SU-DHL-6 (cell line): ENCODE results near the gene WAC.

Source experiments
- H2AFZ ChIP-seq: fragments of 200-600 bp; sonication (generic); 2 replicates; pipeline ENCODE4 v1.6.1; 2014; ENCODE audit warnings: low read depth, mild to moderate bottlenecking, moderate library complexity, mixed read lengths, antibody characterized with exemption, low read length; ENCODE audit not compliant: severe bottlenecking
- H3F3A ChIP-seq: fragments of 200-600 bp; shearing (Covaris generic); 2 replicates; pipeline ENCODE4 v1.6.0; 2016; ENCODE audit warnings: antibody characterized with exemption, mild to moderate bottlenecking; ENCODE audit not compliant: insufficient read depth
- H3K27ac ChIP-seq: fragments of 200-600 bp; sonication (generic); 2 replicates; pipeline ENCODE4 v1.5.1; 2016; ENCODE audit warnings: low read depth, mild to moderate bottlenecking, low read length, moderate library complexity, mixed read lengths
- H3K27me3 ChIP-seq: fragments of 200-600 bp; sonication (generic), shearing (Covaris generic); 2 replicates; pipeline ENCODE4 v1.6.0; 2014; ENCODE audit warnings: mild to moderate bottlenecking, low read length
- H3K36me3 ChIP-seq: fragments of 200-600 bp; sonication (generic); 2 replicates; pipeline ENCODE4 v1.6.1; 2014; ENCODE audit warnings: mild to moderate bottlenecking, low read length, mixed read lengths
- H3K4me2 ChIP-seq: fragments of 300-600, 200-600 bp; shearing (Covaris generic), sonication (generic); 2 replicates; pipeline ENCODE4 v1.6.0; 2014; ENCODE audit warnings: low read length, low read depth, mild to moderate bottlenecking; ENCODE audit not compliant: poor library complexity, severe bottlenecking
- H3K4me3 ChIP-seq: fragments of 200-600 bp; sonication (generic); 2 replicates; pipeline ENCODE4 v1.5.1; 2014; ENCODE audit warnings: antibody characterized with exemption, low read length, mild to moderate bottlenecking, mixed read lengths; ENCODE audit not compliant: insufficient read depth, poor library complexity, severe bottlenecking
- H3K79me2 ChIP-seq: fragments of 200-600 bp; sonication (generic); 2 replicates; pipeline ENCODE4 v1.6.1; 2014; ENCODE audit warnings: mild to moderate bottlenecking, low read length, moderate library complexity; ENCODE audit not compliant: insufficient read depth
- H3K9ac ChIP-seq: fragments of 200-600 bp; sonication (generic); 2 replicates; pipeline ENCODE4 v1.7.0; 2014; ENCODE audit warnings: mild to moderate bottlenecking, low read length
- H3K9me2 ChIP-seq: fragments of 200-600 bp; sonication (generic); replicated peaks from 2 replicates; pipeline ENCODE4 v1.6.1; 2014; ENCODE audit warnings: low read length; ENCODE audit not compliant: insufficient read depth
- H3K9me3 ChIP-seq: fragments of 200-600 bp; sonication (generic); 2 replicates; pipeline ENCODE4 v1.6.1; 2014; ENCODE audit warnings: low read length, mixed read lengths; ENCODE audit not compliant: insufficient read depth
- H4K20me1 ChIP-seq: fragments of 200-600 bp; sonication (generic); 2 replicates; pipeline ENCODE4 v1.6.1; 2014; ENCODE audit warnings: low read depth, mild to moderate bottlenecking, antibody characterized with exemption, low read length, moderate library complexity, mixed read lengths
- CTCF ChIP-seq: fragments of 200-600 bp; sonication (generic); IDR thresholded peaks from one replicate; pipeline ENCODE4 v1.5.1; 2017; ENCODE audit warnings: antibody characterized with exemption, mild to moderate bottlenecking, low read length, moderate library complexity; ENCODE audit not compliant: insufficient read depth, poor library complexity, severe bottlenecking
- EZH2phosphoT487 ChIP-seq: fragments of 200-600 bp; sonication (generic), shearing (Covaris generic); conservative IDR thresholded peaks from 2 replicates; pipeline ENCODE4 v1.6.1; 2018; ENCODE audit warnings: mild to moderate bottlenecking, antibody characterized with exemption, low read length, moderate library complexity, mixed read lengths

The WAC gene

GRCh38 chr10:28544058-28544457 lies 11.1 kb downstream of the WAC start:
- Histone ChIP-seq H3K36me3 (peaks cover 64% of the 10 kb centered on the region), H3K9ac (no peak overlapping the region), H3K9me3 (no peaks in the 10 kb centered on the region), H2AFZ (no peak overlapping the region), H3F3A (peaks cover 14% of the 10 kb centered on the region; the same call in 1 of the 2 replicates), H3K9me2 (no peaks in the 10 kb centered on the region), H3K27me3 (no peaks in the 10 kb centered on the region), H3K27ac (no peak overlapping the region), H3K4me3 (no peak overlapping the region), H4K20me1 (peaks cover 66% of the 10 kb centered on the region), H3K79me2 (peaks cover 100% of the 10 kb centered on the region), H3K4me2 (no peak overlapping the region)
- TF ChIP-seq EZH2phosphoT487 (no peak), CTCF (no peak)

GRCh38 chr10:28545967-28546644 lies 13.2 kb downstream of the WAC start:
- H3K36me3 ChIP-seq = peaks cover 55% of the 10 kb centered on the region
- peaks cover 62% of the 10 kb centered on the region for H4K20me1 ChIP-seq

GRCh38 chr10:28548781-28549498 lies 16.0 kb downstream of the WAC start:
- Histone ChIP-seq H3K79me2 (peaks cover 100% of the 10 kb centered on the region), H3K9me2 (no peaks in the 10 kb centered on the region), H3K27ac (no peak overlapping the region), H3K9ac (no peak overlapping the region), H3K4me3 (no peak overlapping the region), H3K36me3 (peaks cover 49% of the 10 kb centered on the region), H3K27me3 (no peaks in the 10 kb centered on the region), H4K20me1 (peaks cover 66% of the 10 kb centered on the region), H3K9me3 (no peaks in the 10 kb centered on the region), H2AFZ (no peak overlapping the region), H3K4me2 (no peak overlapping the region), H3F3A (peaks cover 21% of the 10 kb centered on the region; the same call in 1 of the 2 replicates)
- TF ChIP-seq CTCF = no peak
- no peak for TF ChIP-seq EZH2phosphoT487

More at GRCh38 chr10:28545967-28546644, 13.2 kb downstream of the WAC start:
- H3K9me3 ChIP-seq = no peaks in the 10 kb centered on the region
- no peak overlapping the region for H3K4me2 ChIP-seq
- H3K79me2 ChIP-seq = peaks cover 100% of the 10 kb centered on the region
- peaks cover 17% of the 10 kb centered on the region; the same call in 1 of the 2 replicates for H3F3A ChIP-seq
- no peak overlapping the region for H3K27ac ChIP-seq
- H2AFZ ChIP-seq = no peak overlapping the region
- H3K9me2 ChIP-seq = no peaks in the 10 kb centered on the region
- H3K9ac ChIP-seq = no peak overlapping the region
- TF ChIP-seq EZH2phosphoT487 (no peak), CTCF (no peak)
- no peaks in the 10 kb centered on the region for H3K27me3 ChIP-seq
- H3K4me3 ChIP-seq = no peak overlapping the region
